Muscle layer of colon (tissue), 2 donors: ENCODE results near the gene COL13A1.
A peak's percentile ranks its signal among the peaks of the same experiment; 100 is the strongest.

ENCODE experiments used
- H3K27ac ChIP-seq: one replicate; pipeline ENCODE4 v1.7.0; 2013; ENCODE audit warnings: low read depth, mild to moderate bottlenecking, low read length, moderate library complexity
- H3K27me3 ChIP-seq, 2 donors: one replicate each; pipeline ENCODE4 v1.7.0; 2013; ENCODE audit warnings: low read length in 2 of 2, mild to moderate bottlenecking in 2 of 2; ENCODE audit not compliant: insufficient read depth in 2 of 2, control insufficient read depth in 1 of 2
- H3K36me3 ChIP-seq: one replicate; pipeline ENCODE4 v1.7.0; 2013; ENCODE audit warnings: mild to moderate bottlenecking, low read length; ENCODE audit not compliant: insufficient read depth
- H3K4me1 ChIP-seq: one replicate; pipeline ENCODE4 v1.7.0; 2013; ENCODE audit warnings: mild to moderate bottlenecking, low read length; ENCODE audit not compliant: insufficient read depth
- H3K4me3 ChIP-seq, 2 donors: one replicate each; pipeline ENCODE4 v1.7.0; 2013; ENCODE audit warnings: low read length in 2 of 2, low read depth in 1 of 2, mild to moderate bottlenecking in 1 of 2, moderate library complexity in 1 of 2
- H3K9ac ChIP-seq: one replicate; pipeline ENCODE4 v1.7.0; 2013; ENCODE audit warnings: low read length
- H3K9me3 ChIP-seq: one replicate; pipeline ENCODE4 v1.7.0; 2013; ENCODE audit warnings: mild to moderate bottlenecking, low read length
- donor health status: abdominal sarcoma.
- donor health status: Adenocarcinoma of cecum.

The COL13A1 gene

DNA sequence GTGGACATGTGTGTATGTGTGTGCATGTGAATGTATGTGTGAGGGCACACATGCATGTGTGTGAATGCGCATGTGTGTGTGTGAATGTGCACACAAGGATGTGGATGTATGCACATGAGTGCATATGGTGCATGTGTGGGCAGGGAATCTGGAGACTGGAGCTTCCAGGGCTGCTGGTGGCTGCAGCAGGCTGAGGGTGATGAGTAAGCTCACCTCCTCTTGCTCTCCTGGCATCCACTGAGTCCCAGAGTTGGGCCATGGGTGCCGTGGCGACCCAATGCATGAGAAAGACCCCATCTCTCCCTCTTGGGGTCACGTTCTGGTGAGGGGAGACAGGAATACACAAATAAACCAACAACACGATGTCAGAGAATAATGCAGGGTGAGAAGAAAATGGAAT, 33.3 kb upstream of the COL13A1 start:
- Histone ChIP-seq H3K27me3 (no peaks in the 10 kb centered on the region), H3K4me1 (no peaks in the 10 kb centered on the region), H3K4me3 (no peak overlapping the region), H3K36me3 (no peaks in the 10 kb centered on the region), H3K27ac (no peak overlapping the region), H3K9ac (no peak overlapping the region), H3K9me3 (no peaks in the 10 kb centered on the region)

DNA sequence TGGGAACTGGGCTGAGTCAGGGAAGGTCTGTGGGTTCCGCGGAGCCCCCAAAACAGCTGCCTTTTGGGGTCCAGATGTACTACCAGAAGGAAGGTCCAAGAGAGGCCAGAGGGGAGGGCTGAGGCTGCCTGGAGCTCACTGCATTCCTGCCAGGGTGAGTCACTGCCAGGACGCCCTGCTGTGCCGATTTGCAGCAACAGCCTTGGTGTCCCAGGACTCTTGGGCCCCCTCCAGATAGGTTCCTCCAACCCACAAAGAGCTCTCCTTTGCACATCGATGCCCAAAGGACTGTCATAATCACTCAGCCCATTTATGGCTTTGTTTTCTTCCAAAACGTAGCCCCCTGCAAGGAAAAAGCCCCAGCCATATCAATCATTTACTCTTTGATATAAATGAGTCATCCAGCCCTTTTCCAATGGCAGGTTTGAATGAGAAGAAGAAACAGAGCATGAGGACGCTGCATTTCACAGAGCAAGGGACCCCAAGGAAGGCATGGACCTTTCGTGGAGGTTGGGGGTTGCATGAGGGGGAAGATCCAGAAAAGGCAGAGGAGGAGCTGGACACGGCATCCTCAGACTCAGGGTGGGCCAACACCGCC, 32.2 kb upstream of the COL13A1 start:
- H3K9me3 ChIP-seq: no peaks in the 10 kb centered on the region
- no peaks in the 10 kb centered on the region for H3K27me3 ChIP-seq
- no peak overlapping the region for H3K27ac ChIP-seq
- H3K4me3 ChIP-seq: no peak overlapping the region
- no peaks in the 10 kb centered on the region for H3K4me1 ChIP-seq
- H3K9ac ChIP-seq: no peak overlapping the region
- H3K36me3 ChIP-seq: no peaks in the 10 kb centered on the region

DNA sequence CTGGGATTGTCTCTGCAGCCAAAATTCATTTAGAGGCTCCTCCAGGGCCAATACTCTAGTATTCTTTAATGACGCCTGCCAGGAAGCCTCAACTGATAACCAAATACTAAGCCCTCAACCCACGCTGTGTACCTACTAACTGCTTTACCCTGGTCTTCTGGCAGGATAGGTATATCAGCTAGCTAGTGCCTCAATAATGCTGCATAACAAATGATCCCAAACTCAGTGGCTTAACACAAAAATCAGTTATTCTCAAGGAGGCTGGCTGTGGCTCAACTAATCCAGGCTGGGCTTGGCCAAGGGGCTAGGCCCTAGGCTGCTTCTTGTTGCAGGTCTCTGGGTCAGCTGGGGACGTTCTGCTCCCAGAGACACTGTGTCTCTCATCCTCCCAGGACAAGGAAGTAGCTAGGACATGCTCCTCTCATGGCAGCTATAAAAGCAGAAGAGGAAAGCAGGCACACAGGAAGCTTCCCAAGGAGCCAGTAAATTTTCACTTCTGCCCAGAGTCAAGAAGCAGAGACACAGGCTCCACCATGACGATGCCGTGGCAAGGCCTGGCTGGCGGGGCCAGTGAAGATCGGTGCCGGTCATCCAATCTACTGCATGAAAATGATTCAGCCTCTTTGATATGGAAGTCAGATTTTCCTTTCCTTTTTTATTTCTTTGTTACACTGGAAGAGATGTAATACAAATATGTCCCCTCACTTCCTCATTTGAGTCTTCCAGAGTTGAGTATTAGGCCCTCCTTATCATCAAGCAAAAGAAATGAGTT, 28.6 kb upstream of the COL13A1 start:
- Histone ChIP-seq H3K4me1 (no peaks in the 10 kb centered on the region), H3K4me3 (no peak overlapping the region), H3K9ac (no peak overlapping the region), H3K9me3 (no peaks in the 10 kb centered on the region), H3K36me3 (no peaks in the 10 kb centered on the region), H3K27ac (no peak overlapping the region), H3K27me3 (no peaks in the 10 kb centered on the region)

DNA sequence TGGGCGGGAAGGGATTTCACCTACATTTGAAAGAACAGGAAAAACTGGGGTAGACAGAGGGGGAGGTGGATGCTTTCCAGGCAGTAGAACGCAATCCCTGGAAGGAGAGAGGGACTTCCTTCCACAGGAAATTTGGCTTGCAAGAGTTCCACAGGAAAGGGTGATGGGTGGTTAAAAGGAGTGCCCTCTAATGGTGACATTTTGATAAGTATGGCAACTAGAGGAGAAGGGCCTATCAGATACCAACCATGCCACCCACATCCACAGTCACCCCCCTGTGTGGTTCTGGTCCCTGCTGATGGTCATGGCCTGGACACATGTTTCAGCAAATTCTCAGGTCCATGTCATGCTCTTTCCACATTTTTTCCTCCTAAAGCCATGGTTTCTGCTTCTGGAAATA, 27.1 kb upstream of the COL13A1 start:
- H3K36me3 ChIP-seq: no peaks in the 10 kb centered on the region
- H3K9ac ChIP-seq: no peak overlapping the region
- no peak overlapping the region for H3K4me3 ChIP-seq
- H3K27ac ChIP-seq: no peak overlapping the region
- H3K9me3 ChIP-seq: no peaks in the 10 kb centered on the region
- H3K4me1 ChIP-seq: no peaks in the 10 kb centered on the region
- no peaks in the 10 kb centered on the region for H3K27me3 ChIP-seq

DNA sequence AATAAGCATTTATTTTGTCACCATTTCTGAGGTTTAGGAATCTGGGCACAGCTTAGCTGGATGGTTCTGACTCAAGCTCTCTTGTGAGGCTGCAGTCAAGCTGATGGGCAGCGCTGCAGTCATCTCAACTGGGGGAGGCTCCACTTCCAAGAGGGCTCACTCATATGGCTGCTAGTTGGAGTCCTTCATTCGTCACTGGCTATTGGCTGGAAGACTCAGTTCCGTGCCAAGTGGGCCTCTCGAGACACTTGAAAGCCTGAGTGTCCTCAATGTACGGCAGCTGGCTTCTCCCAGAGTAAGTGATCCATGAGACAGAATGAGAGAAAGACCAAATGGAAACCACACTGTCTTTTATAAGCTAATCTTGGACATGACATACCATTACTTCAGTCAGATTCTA, 21.6 kb upstream of the COL13A1 start:
- Histone ChIP-seq H3K27ac (no peak overlapping the region), H3K9me3 (no peaks in the 10 kb centered on the region), H3K27me3 (no peaks in the 10 kb centered on the region), H3K4me1 (no peaks in the 10 kb centered on the region), H3K4me3 (no peak overlapping the region), H3K9ac (no peak overlapping the region), H3K36me3 (no peaks in the 10 kb centered on the region)

DNA sequence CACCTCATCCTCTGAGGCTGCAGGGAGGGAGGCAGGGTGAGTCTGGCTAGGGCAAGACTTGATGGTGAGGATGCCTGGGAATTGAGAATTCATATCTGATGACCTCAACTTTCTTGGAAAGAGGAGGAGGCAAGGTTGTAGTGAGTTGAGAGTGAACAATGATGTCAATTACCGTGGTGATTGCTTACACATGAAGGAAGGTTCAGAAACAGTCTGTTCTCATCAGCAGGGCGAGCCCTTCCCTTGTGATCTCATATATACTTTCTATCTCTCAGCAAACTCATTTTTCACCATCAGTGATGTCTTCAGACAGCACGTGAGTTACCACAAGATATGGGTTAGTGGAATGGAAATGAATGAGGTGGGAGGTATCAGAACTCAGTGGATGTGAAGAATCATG, 20.1 kb upstream of the COL13A1 start:
- Histone ChIP-seq H3K9me3 (no peaks in the 10 kb centered on the region), H3K27ac (no peak overlapping the region), H3K27me3 (no peaks in the 10 kb centered on the region), H3K4me1 (no peaks in the 10 kb centered on the region), H3K36me3 (no peaks in the 10 kb centered on the region), H3K4me3 (no peak overlapping the region), H3K9ac (no peak overlapping the region)

GRCh38 chr10:69783515-69783914, 18.2 kb upstream of the COL13A1 start:
- no peak overlapping the region for H3K9ac ChIP-seq
- no peaks in the 10 kb centered on the region for H3K27me3 ChIP-seq
- H3K4me1 ChIP-seq: no peaks in the 10 kb centered on the region
- H3K36me3 ChIP-seq: no peaks in the 10 kb centered on the region
- H3K4me3 ChIP-seq: no peak overlapping the region
- H3K9me3 ChIP-seq: no peaks in the 10 kb centered on the region
- no peak overlapping the region for H3K27ac ChIP-seq

- Histone ChIP-seq H3K4me3 (no peak overlapping the region), H3K9me3 (no peaks in the 10 kb centered on the region), H3K36me3 (no peaks in the 10 kb centered on the region), H3K27ac (no peak overlapping the region), H3K9ac (no peak overlapping the region), H3K4me1 (peaks cover 11% of the 10 kb centered on the region), H3K27me3 (no peaks in the 10 kb centered on the region)
Observed at GRCh38 chr10:69786791-69787190, 14.9 kb upstream of the COL13A1 start.

DNA sequence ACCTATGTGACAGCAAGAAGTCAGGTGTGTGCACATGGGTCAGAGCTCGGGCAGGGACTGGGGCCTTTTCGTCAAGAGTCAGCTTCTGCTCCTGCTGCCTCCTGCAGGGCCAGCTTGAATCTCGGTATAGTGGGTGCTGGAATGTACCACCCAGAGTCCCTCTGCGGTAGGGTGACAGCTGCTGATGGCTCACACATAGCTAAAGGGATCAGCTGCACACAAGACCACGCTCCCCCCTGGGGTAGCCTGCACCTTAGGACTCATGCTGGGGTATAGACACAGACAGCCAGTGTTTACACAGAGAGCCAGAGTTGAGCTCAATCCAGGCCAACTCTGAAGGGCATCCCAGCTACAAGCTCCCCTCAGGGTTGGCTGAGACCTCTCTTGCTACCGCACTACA, 14.0 kb upstream of the COL13A1 start:
- Histone ChIP-seq H3K9me3 (no peaks in the 10 kb centered on the region), H3K36me3 (no peaks in the 10 kb centered on the region), H3K9ac (no peak overlapping the region), H3K4me1 (peaks cover 15% of the 10 kb centered on the region), H3K27me3 (no peaks in the 10 kb centered on the region), H3K4me3 (no peak overlapping the region), H3K27ac (no peak overlapping the region)

- H3K9me3 ChIP-seq: no peaks in the 10 kb centered on the region
- no peaks in the 10 kb centered on the region for H3K36me3 ChIP-seq
- H3K27ac ChIP-seq: peak overlapping the region; percentile 12
- H3K4me3 ChIP-seq: no peak overlapping the region
- H3K9ac ChIP-seq: no peak overlapping the region
- H3K4me1 ChIP-seq: peaks cover 15% of the 10 kb centered on the region
- H3K27me3 ChIP-seq: no peaks in the 10 kb centered on the region
Observed at GRCh38 chr10:69789164-69789576, 12.5 kb upstream of the COL13A1 start.

GRCh38 chr10:69791812-69792211, 9.9 kb upstream of the COL13A1 start:
- Histone ChIP-seq H3K4me1 (peaks cover 15% of the 10 kb centered on the region), H3K27ac (no peak overlapping the region), H3K27me3 (no peaks in the 10 kb centered on the region), H3K9ac (no peak overlapping the region), H3K9me3 (peaks cover 12% of the 10 kb centered on the region), H3K36me3 (no peaks in the 10 kb centered on the region), H3K4me3 (no peak overlapping the region)

DNA sequence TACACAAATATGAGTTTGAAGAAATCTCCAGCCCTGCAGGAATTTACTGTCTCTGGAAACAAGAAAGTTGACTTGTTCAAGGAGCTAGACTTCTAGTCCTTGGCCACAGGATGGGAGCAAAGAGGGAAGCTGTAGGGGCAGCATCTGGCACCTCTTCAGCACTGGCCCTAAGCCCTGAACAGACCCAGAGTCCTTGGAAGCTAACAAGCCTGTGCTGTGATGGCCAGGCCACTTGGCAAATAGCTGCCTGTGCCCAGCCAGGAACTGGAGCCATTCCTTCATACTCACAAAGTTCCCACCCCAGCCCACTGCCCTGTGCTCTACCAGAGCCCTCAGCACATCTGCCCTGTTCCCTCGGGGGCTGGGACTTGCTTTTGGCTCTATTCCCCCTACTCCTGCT, 9.4 kb upstream of the COL13A1 start:
- H3K27ac ChIP-seq: no peak overlapping the region
- no peaks in the 10 kb centered on the region for H3K27me3 ChIP-seq
- H3K9me3 ChIP-seq: peaks cover 12% of the 10 kb centered on the region
- H3K4me1 ChIP-seq: peaks cover 15% of the 10 kb centered on the region
- no peak overlapping the region for H3K9ac ChIP-seq
- no peak overlapping the region for H3K4me3 ChIP-seq
- no peaks in the 10 kb centered on the region for H3K36me3 ChIP-seq
